ENCODE data around the gene SURF4. TPM values are rescaled to one million over a fixed set of nuclear protein-coding genes. Genes with fewer than 3 reads are reported as not detected.
"Not testable (repeated sequence)": the region's sequence is repeated elsewhere in the genome, so short reads cannot be mapped to it uniquely, and the experiment has no call there.

SURF4 gene
- total RNA-seq, 4 donors from 2014 or later = 104 to 140 (median 117) TPM

DNA sequence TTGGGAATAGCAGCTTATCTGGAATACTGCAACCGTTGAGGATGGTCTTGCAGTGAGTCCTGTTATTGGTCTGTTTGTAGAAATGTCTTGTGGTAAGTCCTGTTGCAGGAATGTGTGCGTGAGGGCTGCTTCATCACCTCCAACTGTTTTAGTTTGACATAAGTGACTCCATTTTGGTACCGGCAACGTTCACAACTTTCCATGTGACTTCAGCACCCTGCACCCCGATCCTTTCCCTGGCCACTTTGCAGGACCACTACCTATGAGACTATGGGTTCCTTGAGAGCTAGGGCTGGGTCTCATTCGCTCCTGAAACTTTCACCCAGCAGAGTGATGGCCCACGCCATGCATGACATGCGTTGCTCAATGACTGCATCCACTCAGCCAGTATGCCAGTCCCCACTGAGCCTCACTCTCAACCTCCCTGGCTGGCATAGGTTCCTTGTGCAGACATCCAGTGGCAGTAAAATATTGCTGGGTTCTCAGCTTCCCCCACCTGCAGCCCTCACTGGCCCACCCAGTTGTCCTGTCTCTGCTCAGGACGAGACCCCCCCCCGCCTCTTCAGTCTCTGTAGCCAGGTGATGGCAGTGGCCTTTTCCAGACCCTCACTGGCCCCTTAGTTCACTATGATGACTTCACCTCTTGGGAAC is 47.9 kb downstream of the SURF4 start:
- H3K36me3 ChIP-seq = peaks cover 18 to 34% (median 21%) of the 10 kb centered on the region in 3 donors
- 86 to 92% methylated on average over 9 of the region's 10 CpGs for WGBS, 2 donors
- H3K27me3 ChIP-seq = no peaks in the 10 kb centered on the region
- intact Hi-C loops (cut with DNase I) = no loop called here
- H3K9me3 ChIP-seq = no peaks in the 10 kb centered on the region
- H3K27ac ChIP-seq = no peak overlapping the region
- peaks cover 0 to 19% (median 0%) of the 10 kb centered on the region in 3 donors for H3K4me1 ChIP-seq
- TF ChIP-seq, protein P1, sequence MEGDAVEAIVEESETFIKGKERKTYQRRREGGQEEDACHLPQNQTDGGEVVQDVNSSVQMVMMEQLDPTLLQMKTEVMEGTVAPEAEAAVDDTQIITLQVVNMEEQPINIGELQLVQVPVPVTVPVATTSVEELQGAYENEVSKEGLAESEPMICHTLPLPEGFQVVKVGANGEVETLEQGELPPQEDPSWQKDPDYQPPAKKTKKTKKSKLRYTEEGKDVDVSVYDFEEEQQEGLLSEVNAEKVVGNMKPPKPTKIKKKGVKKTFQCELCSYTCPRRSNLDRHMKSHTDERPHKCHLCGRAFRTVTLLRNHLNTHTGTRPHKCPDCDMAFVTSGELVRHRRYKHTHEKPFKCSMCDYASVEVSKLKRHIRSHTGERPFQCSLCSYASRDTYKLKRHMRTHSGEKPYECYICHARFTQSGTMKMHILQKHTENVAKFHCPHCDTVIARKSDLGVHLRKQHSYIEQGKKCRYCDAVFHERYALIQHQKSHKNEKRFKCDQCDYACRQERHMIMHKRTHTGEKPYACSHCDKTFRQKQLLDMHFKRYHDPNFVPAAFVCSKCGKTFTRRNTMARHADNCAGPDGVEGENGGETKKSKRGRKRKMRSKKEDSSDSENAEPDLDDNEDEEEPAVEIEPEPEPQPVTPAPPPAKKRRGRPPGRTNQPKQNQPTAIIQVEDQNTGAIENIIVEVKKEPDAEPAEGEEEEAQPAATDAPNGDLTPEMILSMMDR (IDR thresholded peaks at IDR 0.05) = no peak
- TF ChIP-seq POLR2A (IDR thresholded peaks at IDR 0.05) = no peak
- no peak for DNase-seq
- no peak overlapping the region for H3K4me3 ChIP-seq

DNA sequence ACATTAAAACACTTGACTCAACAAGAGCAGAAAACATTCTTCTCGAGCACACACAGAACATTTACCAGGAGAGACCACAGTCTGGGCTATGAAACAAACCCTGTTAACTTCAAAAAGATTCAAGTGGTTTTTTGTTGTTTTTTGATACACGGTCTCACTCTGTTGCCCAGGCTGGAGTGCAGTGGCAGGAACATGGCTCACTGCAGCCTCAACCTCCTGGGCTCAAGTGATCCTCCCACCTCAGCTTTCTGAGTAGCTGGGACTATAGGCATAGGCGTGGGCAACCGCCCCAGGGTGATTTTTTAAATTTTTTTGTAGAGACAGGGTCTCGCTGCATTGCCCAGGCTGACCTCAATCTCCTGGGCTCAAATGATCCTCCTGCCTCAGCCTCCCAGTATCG is 48.8 kb downstream of the SURF4 start:
- 90 to 92% methylated on average over 4 to 6 of the region's 6 CpGs for WGBS, 2 donors
- Histone ChIP-seq H3K4me1 (peaks cover 0 to 13% (median 0%) of the 10 kb centered on the region in 3 donors), H3K36me3 (peaks cover 12 to 25% (median 12%) of the 10 kb centered on the region in 3 donors)
- H3K27me3 ChIP-seq; DNase-seq; H3K9me3 ChIP-seq; H3K27ac ChIP-seq; H3K4me3 ChIP-seq; intact Hi-C loops (cut with DNase I): not testable (repeated sequence)

DNA sequence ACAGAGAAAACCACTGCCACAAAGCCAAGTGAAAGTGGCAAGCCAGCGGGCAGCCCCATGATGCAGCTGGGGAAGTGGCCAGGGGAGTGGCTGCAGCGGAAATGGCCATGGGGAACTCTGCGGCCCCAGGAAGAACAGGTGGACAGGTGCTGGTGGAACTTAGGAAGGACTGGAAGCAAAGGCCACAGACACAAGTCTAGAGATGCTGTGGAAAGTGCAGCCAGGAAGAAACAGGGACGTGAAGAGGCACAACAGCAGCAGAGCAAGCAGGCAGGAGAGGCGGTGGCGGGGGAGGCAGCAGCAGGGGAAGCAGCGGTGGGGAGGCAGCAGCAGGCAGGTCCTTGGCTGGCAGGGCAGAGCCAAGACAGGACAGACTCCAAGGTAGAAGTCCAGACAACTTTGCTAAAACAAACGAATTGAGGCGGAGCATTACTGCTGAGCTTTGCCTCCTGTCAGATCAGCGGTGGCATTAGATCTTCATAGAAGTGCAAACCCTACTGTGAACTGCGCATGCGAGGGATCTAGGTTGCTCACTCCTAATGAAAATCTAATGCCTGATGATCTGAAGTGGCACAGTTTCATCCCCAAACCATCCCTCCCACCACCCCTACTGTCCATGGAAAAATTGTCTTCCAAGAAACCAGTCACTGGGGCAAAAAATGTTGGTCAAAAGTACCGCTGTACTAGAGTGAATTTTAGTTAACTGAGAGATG is 51.7 kb downstream of the SURF4 start:
- Histone ChIP-seq H3K4me1 (peaks cover 0 to 4% (median 0%) of the 10 kb centered on the region in 3 donors), H3K9me3 (no peaks in the 10 kb centered on the region), H3K27me3 (no peaks in the 10 kb centered on the region), H3K27ac (no peak overlapping the region), H3K36me3 (no peaks in the 10 kb centered on the region), H3K4me3 (no peak overlapping the region)
- intact Hi-C loops (cut with DNase I) = loop anchor here (5.0 kb wide), 1 partner anchor 137 kb away; no protein-coding TSS in a partner anchor
- TF ChIP-seq, protein P1 (IDR thresholded peaks at IDR 0.05) = no peak
- no peak for TF ChIP-seq POLR2A (IDR thresholded peaks at IDR 0.05)
- no peak for DNase-seq
- WGBS, 2 donors = 78 to 82% methylated on average over 13 of the region's 13 CpGs

DNA sequence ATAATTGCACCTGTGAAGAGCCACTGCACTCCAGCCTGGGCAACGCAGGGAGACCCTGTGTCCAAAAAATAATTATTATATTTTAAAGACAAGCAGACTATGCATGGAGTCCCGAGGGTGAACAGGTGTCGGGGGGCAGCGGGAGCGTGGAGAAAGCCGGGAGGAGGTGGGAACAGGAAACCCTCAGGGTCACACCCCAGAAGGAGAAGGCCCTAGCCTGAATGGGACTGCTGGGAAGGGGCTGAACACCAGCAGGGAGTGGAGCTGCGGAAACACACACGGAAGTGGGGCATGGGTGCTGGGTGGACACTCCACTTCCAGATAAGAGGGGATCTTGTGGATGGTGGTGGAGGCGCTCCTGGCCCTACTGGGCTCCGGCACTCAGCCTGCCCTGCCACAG is 52.6 kb downstream of the SURF4 start:
- Histone ChIP-seq H3K4me3 (no peak overlapping the region), H3K27ac (no peak overlapping the region), H3K4me1 (no peaks in the 10 kb centered on the region), H3K9me3 (no peaks in the 10 kb centered on the region), H3K36me3 (no peaks in the 10 kb centered on the region), H3K27me3 (no peaks in the 10 kb centered on the region)
- 83 to 95% methylated on average over 9 to 10 of the region's 10 CpGs for WGBS, 2 donors
- intact Hi-C loops (cut with DNase I) = loop anchor here (5.0 kb wide), 1 partner anchor 136 kb away; no protein-coding TSS in a partner anchor
- no peak for DNase-seq
- TF ChIP-seq POLR2A (IDR thresholded peaks at IDR 0.05) = no peak
- TF ChIP-seq, protein P1 (IDR thresholded peaks at IDR 0.05) = no peak

DNA sequence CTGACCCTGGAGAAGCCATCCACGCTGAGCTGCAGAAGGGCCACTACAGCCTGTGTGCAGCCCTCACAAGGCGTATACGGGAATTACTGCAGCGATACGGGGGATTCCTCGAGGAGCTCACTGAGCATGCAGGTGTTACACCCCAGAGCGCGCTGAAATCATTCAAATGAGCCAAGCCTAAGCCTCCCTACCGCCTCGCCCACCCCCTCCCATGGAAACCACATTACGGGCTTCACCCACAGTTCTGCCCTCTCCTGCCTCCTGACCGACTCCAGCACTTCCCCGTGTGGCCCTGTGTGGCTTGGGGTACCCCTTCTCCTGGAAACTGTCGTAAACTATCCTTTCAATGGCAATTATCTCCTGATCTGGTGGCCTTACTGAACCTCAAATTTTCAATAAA is 53.2 kb downstream of the SURF4 start:
- intact Hi-C loops (cut with DNase I) = loop anchor here (5.0 kb wide), 1 partner anchor 135 kb away; no protein-coding TSS in a partner anchor
- no peak overlapping the region for H3K4me3 ChIP-seq
- no peaks in the 10 kb centered on the region for H3K36me3 ChIP-seq
- DNase-seq = no peak
- H3K9me3 ChIP-seq = no peaks in the 10 kb centered on the region
- no peaks in the 10 kb centered on the region for H3K27me3 ChIP-seq
- no peak for TF ChIP-seq POLR2A (IDR thresholded peaks at IDR 0.05)
- TF ChIP-seq, protein P1 (IDR thresholded peaks at IDR 0.05) = no peak
- H3K4me1 ChIP-seq = no peaks in the 10 kb centered on the region
- 77 to 90% methylated on average over 2 to 6 of the region's 14 CpGs for WGBS, 2 donors
- no peak overlapping the region for H3K27ac ChIP-seq

All from esophagus squamous epithelium (tissue), 5 donors.